Astrocyte (in vitro differentiated cells and primary cell): ENCODE results near the gene MBNL2. TPM values are rescaled to one million over a fixed set of nuclear protein-coding genes. Genes with fewer than 3 reads are reported as not detected.

Experiments
- DNase-seq: peaks from one replicate; pipeline ENCODE4 v3.0.0-alpha.2; 2010; ENCODE audit warnings: low read depth
- FAIRE-seq: peaks from 2 replicates; lab custom pipeline; 2011; peaks lifted over from hg19 to GRCh38; lab: Jason Lieb, UNC
- H2AFZ ChIP-seq: 2 replicates; pipeline ENCODE4 v1.6.0; 2012; ENCODE audit warnings: low read depth, low read length, inconsistent platforms
- H3K27ac ChIP-seq: 2 replicates; pipeline ENCODE4 v1.5.1; 2011; ENCODE audit warnings: low read depth, low read length, inconsistent platforms
- H3K27me3 ChIP-seq: 2 replicates; pipeline ENCODE4 v1.6.0; 2011; ENCODE audit warnings: low read length, inconsistent platforms; ENCODE audit not compliant: insufficient read depth
- H3K36me3 ChIP-seq: 2 replicates; pipeline ENCODE4 v1.5.1; 2011; ENCODE audit warnings: low read length, inconsistent platforms; ENCODE audit not compliant: insufficient read depth
- H3K4me1 ChIP-seq: 2 replicates; pipeline ENCODE4 v1.5.1; 2011; ENCODE audit warnings: low read length, inconsistent platforms; ENCODE audit not compliant: insufficient read depth
- H3K4me2 ChIP-seq: 2 replicates; pipeline ENCODE4 v1.6.0; 2012; ENCODE audit warnings: low read length, inconsistent platforms
- H3K4me3 ChIP-seq: 2 replicates; pipeline ENCODE4 v1.5.1; 2011; ENCODE audit warnings: low read depth, mild to moderate bottlenecking, low read length, inconsistent platforms; ENCODE audit not compliant: insufficient read depth
- H3K79me2 ChIP-seq: 2 replicates; pipeline ENCODE4 v1.6.0; 2012; ENCODE audit warnings: mild to moderate bottlenecking, low read length, inconsistent platforms; ENCODE audit not compliant: insufficient read depth
- H3K9ac ChIP-seq: 2 replicates; pipeline ENCODE4 v1.6.0; 2012; ENCODE audit warnings: mild to moderate bottlenecking, low read length, inconsistent platforms
- H3K9me3 ChIP-seq: 2 replicates; pipeline ENCODE4 v1.5.1; 2012; ENCODE audit warnings: low read depth, mild to moderate bottlenecking, low read length, inconsistent platforms; ENCODE audit not compliant: insufficient read depth
- H4K20me1 ChIP-seq: 2 replicates; pipeline ENCODE4 v1.6.0; 2012; ENCODE audit warnings: low read length, inconsistent platforms; ENCODE audit not compliant: insufficient read depth
- H3K27ac Mint-ChIP-seq: one replicate; pipeline ENCODE4 v1.8.0; 2021; ENCODE audit warnings: mild to moderate bottlenecking, mixed read lengths; ENCODE audit not compliant: unreplicated experiment
- H3K27me3 Mint-ChIP-seq: one replicate; pipeline ENCODE4 v1.8.0; 2021; ENCODE audit warnings: low read depth, mixed read lengths; ENCODE audit not compliant: unreplicated experiment
- H3K36me3 Mint-ChIP-seq: one replicate; pipeline ENCODE4 v1.8.0; 2021; ENCODE audit warnings: low read depth, mixed read lengths; ENCODE audit not compliant: unreplicated experiment
- H3K4me1 Mint-ChIP-seq: one replicate; pipeline ENCODE4 v1.8.0; 2021; ENCODE audit warnings: low read depth, mixed read lengths; ENCODE audit not compliant: unreplicated experiment
- H3K4me3 Mint-ChIP-seq: one replicate; pipeline ENCODE4 v1.8.0; 2021; ENCODE audit warnings: mild to moderate bottlenecking, moderate library complexity, mixed read lengths; ENCODE audit not compliant: unreplicated experiment
- H3K9me3 Mint-ChIP-seq: one replicate; pipeline ENCODE4 v1.8.0; 2021; ENCODE audit warnings: mild to moderate bottlenecking, mixed read lengths; ENCODE audit not compliant: unreplicated experiment
- CTCF ChIP-seq: IDR thresholded peaks from 2 replicates; pipeline ENCODE4 v1.5.1; 2011; ENCODE audit warnings: low read depth, mild to moderate bottlenecking, inconsistent platforms, low read length, moderate library complexity; ENCODE audit not compliant: insufficient read depth
- EZH2 ChIP-seq: IDR thresholded peaks from 2 replicates; pipeline ENCODE4 v1.6.1; 2012; ENCODE audit warnings: mild to moderate bottlenecking, low read length, inconsistent platforms; ENCODE audit not compliant: insufficient read depth
- total RNA-seq: library from RNA; stranded (reverse); gene quantifications from 2 replicates; pipeline ENCODE4 v1.2.1, GENCODE V29; 2021

The MBNL2 gene
- total RNA-seq, 1 donor from 2014 or later: 66.5 TPM

GRCh38 chr13:97193577-97193976, 28.6 kb upstream of the MBNL2 start:
- Histone ChIP-seq H2AFZ (no peak overlapping the region), H3K9me3 (no peaks in the 10 kb centered on the region), H3K36me3 (no peaks in the 10 kb centered on the region), H3K4me2 (no peak overlapping the region), H3K27ac (no peak overlapping the region), H3K4me3 (no peak overlapping the region), H3K4me1 (peaks cover 9% of the 10 kb centered on the region), H4K20me1 (no peaks in the 10 kb centered on the region), H3K9ac (no peak overlapping the region), H3K79me2 (no peaks in the 10 kb centered on the region), H3K27me3 (no peaks in the 10 kb centered on the region)
- DNase-seq (no peak), FAIRE-seq (no peak)
- no peak for TF ChIP-seq CTCF
- no peak for TF ChIP-seq EZH2
- Mint-ChIP-seq H3K27ac (peak overlapping the region; percentile 88), H3K4me3 (no peak overlapping the region), H3K9me3 (no peaks in the 10 kb centered on the region), H3K27me3 (no peaks in the 10 kb centered on the region), H3K4me1 (peaks cover 20% of the 10 kb centered on the region), H3K36me3 (peaks cover 1% of the 10 kb centered on the region)

- Mint-ChIP-seq H3K36me3 (peaks cover 1% of the 10 kb centered on the region), H3K27me3 (no peaks in the 10 kb centered on the region), H3K4me3 (peak overlapping the region; percentile 31), H3K9me3 (no peaks in the 10 kb centered on the region), H3K27ac (peak overlapping the region; percentile 88), H3K4me1 (peaks cover 24% of the 10 kb centered on the region)
- FAIRE-seq: peak; percentile 81
- H3K27me3 ChIP-seq: no peaks in the 10 kb centered on the region
- H4K20me1 ChIP-seq: no peaks in the 10 kb centered on the region
- peak; percentile 80 for DNase-seq
- H3K4me1 ChIP-seq: peaks cover 9% of the 10 kb centered on the region
- no peaks in the 10 kb centered on the region for H3K79me2 ChIP-seq
- no peak for TF ChIP-seq CTCF
- no peak for TF ChIP-seq EZH2
- H3K4me2 ChIP-seq: peak overlapping the region; percentile 51
- H3K27ac ChIP-seq: peak overlapping the region; percentile 1
- H3K36me3 ChIP-seq: no peaks in the 10 kb centered on the region
- H3K9ac ChIP-seq: no peak overlapping the region
- H3K9me3 ChIP-seq: no peaks in the 10 kb centered on the region
- H2AFZ ChIP-seq: peak overlapping the region; percentile 19
- no peak overlapping the region for H3K4me3 ChIP-seq
Measured at GRCh38 chr13:97194479-97194878, 27.7 kb upstream of the MBNL2 start.

GRCh38 chr13:97196340-97196739, 25.8 kb upstream of the MBNL2 start:
- Histone ChIP-seq H3K9ac (no peak overlapping the region), H2AFZ (no peak overlapping the region), H4K20me1 (no peaks in the 10 kb centered on the region), H3K4me1 (peaks cover 9% of the 10 kb centered on the region), H3K36me3 (no peaks in the 10 kb centered on the region), H3K27me3 (no peaks in the 10 kb centered on the region), H3K79me2 (no peaks in the 10 kb centered on the region), H3K9me3 (no peaks in the 10 kb centered on the region), H3K4me2 (no peak overlapping the region), H3K27ac (no peak overlapping the region), H3K4me3 (no peak overlapping the region)
- TF ChIP-seq CTCF (no peak), EZH2 (no peak)
- H3K27ac Mint-ChIP-seq: no peak overlapping the region
- DNase-seq: no peak
- H3K9me3 Mint-ChIP-seq: no peaks in the 10 kb centered on the region
- peaks cover 24% of the 10 kb centered on the region for H3K4me1 Mint-ChIP-seq
- no peaks in the 10 kb centered on the region for H3K27me3 Mint-ChIP-seq
- H3K4me3 Mint-ChIP-seq: no peak overlapping the region
- peaks cover 1% of the 10 kb centered on the region for H3K36me3 Mint-ChIP-seq
- no peak for FAIRE-seq
